Fibroblast of villous mesenchyme (primary cell): ENCODE data around the gene SLC10A2. TPM values are rescaled to one million over a fixed set of nuclear protein-coding genes. Genes with fewer than 3 reads are reported as not detected.

ENCODE experiments used
- DNase-seq: peaks from one replicate; pipeline ENCODE4 v3.0.0-alpha.2; 2010; ENCODE audit warnings: low read depth
- H3K4me3 ChIP-seq: 2 replicates; pipeline ENCODE4 v1.5.1; 2011; ENCODE audit warnings: low read depth, mild to moderate bottlenecking, low read length
- CTCF ChIP-seq: IDR thresholded peaks from 2 replicates; pipeline ENCODE4 v1.5.1; 2012; ENCODE audit warnings: low read depth, mild to moderate bottlenecking, low read length; ENCODE audit not compliant: insufficient read depth
- total RNA-seq: library from RNA; depleted of rRNA; stranded (reverse); fragments of >200 nt; gene quantifications from 2 replicates; pipeline ENCODE4 v1.2.3, GENCODE V29; 2012

The SLC10A2 gene
- total RNA-seq, 1 donor: not detected

DNA sequence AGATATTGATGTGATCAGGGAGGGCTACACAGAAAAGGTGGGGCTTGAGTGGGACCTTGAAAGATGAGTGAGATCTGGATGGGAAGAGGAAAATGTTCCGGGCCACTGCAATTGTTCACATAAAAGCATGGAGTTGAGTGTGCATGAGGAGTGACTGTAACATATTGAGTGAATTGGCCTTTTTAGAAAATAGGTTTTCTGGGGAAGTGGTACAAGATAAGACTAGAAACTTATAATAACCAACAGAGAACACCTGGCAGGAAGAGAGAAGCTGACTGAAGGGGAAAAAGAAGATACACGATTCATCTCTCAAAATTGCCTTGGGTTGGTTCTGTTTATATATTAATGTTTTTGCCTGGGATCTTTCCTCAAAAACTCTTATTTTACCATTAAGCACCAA is 32.2 kb downstream of the SLC10A2 start:
- TF ChIP-seq CTCF: no peak
- no peak for DNase-seq
- no peak overlapping the region for H3K4me3 ChIP-seq

GRCh38 chr13:103031332-103031873 is 34.8 kb downstream of the SLC10A2 start:
- H3K4me3 ChIP-seq: no peak overlapping the region
- TF ChIP-seq CTCF: no peak
- DNase-seq: peak; percentile 39

GRCh38 chr13:103030776-103031175 is 35.4 kb downstream of the SLC10A2 start:
- H3K4me3 ChIP-seq: no peak overlapping the region
- DNase-seq: no peak
- no peak for TF ChIP-seq CTCF

DNA sequence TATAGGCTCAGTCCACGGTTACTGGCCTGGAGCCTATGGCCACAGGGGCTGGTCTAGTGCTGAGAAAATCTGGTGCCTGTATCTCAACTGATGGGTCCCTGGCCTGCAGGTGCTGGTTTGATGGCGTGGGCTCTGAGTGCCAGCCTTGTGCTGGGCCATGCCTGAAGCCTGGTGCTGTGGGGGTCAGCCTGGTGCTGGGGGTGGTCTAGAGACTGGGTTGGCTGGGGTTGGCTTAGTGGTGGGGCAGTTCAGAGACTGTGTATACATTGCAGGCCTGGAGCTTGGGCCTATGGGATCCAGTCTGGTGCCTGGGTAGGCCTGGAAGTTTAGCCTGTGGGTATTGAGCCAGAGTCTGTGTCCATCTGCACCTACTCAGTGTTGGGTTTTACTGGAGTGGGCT is 36.4 kb downstream of the SLC10A2 start:
- TF ChIP-seq CTCF: no peak
- DNase-seq: no peak
- no peak overlapping the region for H3K4me3 ChIP-seq

GRCh38 chr13:103022336-103022735 is 43.9 kb downstream of the SLC10A2 start:
- H3K4me3 ChIP-seq: no peak overlapping the region
- TF ChIP-seq CTCF: no peak
- DNase-seq: no peak

GRCh38 chr13:103018556-103018955 is 47.7 kb downstream of the SLC10A2 start:
- TF ChIP-seq CTCF: no peak
- no peak for DNase-seq
- H3K4me3 ChIP-seq: no peak overlapping the region

- no peak for DNase-seq
- no peak overlapping the region for H3K4me3 ChIP-seq
- TF ChIP-seq CTCF: no peak
Measured at GRCh38 chr13:103012646-103013045, 53.6 kb downstream of the SLC10A2 start.
